Muscle of leg (tissue), 11 donors: ENCODE data around the gene CCDC12. TPM values are rescaled to one million over a fixed set of nuclear protein-coding genes. Genes with fewer than 3 reads are reported as not detected.
A peak's percentile ranks its signal among the peaks of the same experiment; 100 is the strongest.

Experiments used
- DNase-seq: peaks from one replicate; pipeline ENCODE4 v3.0.0; 2013
- H3K27ac ChIP-seq: one replicate; pipeline ENCODE4 v1.5.1; 2013; ENCODE audit warnings: mild to moderate bottlenecking, low read length, control low read depth
- H3K27me3 ChIP-seq: one replicate; pipeline ENCODE4 v1.6.1; 2013; ENCODE audit warnings: low read length; ENCODE audit not compliant: control insufficient read depth, insufficient read depth
- H3K36me3 ChIP-seq: one replicate; pipeline ENCODE4 v1.6.1; 2013; ENCODE audit warnings: low read length; ENCODE audit not compliant: control insufficient read depth, insufficient read depth
- H3K4me1 ChIP-seq: one replicate; pipeline ENCODE4 v1.6.1; 2013; ENCODE audit warnings: low read length; ENCODE audit not compliant: control insufficient read depth, insufficient read depth
- H3K4me3 ChIP-seq: one replicate; pipeline ENCODE4 v1.5.1; 2013; ENCODE audit warnings: low read length, control low read depth
- H3K9me3 ChIP-seq: replicated peaks from 2 replicates; pipeline ENCODE4 v1.6.1; 2013; ENCODE audit warnings: low read depth, low read length; ENCODE audit not compliant: control insufficient read depth
- WGBS: methylation state at CpG from one replicate; pipeline ENCODE4 v1.1.5; 2013; ENCODE audit warnings: missing lambda C conversion rate; ENCODE audit not compliant: insufficient coverage; 5-methylcytosine and 5-hydroxymethylcytosine counted together
- polyA plus RNA-seq, 8 donors: library from polyadenylated mRNA; unstranded; fragments of 120-200 nt; gene quantifications; one replicate each; pipeline versions ENCODE4 v1.2.1 to v1.2.3, GENCODE V29; 2013; ENCODE audit warnings: inconsistent platforms in 1 of 8, low replicate concordance in 1 of 8; ENCODE audit not compliant: insufficient read length in 8 of 8, insufficient read depth in 1 of 8
- total RNA-seq: library from RNA; stranded (reverse); fragments of 120-200 nt; gene quantifications from one replicate; pipeline ENCODE4 v1.2.4, GENCODE V29; 2013

CCDC12 gene
- total and polyA plus RNA-seq, 9 donors = 37.7 to 56.4 (median 46.9) TPM

DNA sequence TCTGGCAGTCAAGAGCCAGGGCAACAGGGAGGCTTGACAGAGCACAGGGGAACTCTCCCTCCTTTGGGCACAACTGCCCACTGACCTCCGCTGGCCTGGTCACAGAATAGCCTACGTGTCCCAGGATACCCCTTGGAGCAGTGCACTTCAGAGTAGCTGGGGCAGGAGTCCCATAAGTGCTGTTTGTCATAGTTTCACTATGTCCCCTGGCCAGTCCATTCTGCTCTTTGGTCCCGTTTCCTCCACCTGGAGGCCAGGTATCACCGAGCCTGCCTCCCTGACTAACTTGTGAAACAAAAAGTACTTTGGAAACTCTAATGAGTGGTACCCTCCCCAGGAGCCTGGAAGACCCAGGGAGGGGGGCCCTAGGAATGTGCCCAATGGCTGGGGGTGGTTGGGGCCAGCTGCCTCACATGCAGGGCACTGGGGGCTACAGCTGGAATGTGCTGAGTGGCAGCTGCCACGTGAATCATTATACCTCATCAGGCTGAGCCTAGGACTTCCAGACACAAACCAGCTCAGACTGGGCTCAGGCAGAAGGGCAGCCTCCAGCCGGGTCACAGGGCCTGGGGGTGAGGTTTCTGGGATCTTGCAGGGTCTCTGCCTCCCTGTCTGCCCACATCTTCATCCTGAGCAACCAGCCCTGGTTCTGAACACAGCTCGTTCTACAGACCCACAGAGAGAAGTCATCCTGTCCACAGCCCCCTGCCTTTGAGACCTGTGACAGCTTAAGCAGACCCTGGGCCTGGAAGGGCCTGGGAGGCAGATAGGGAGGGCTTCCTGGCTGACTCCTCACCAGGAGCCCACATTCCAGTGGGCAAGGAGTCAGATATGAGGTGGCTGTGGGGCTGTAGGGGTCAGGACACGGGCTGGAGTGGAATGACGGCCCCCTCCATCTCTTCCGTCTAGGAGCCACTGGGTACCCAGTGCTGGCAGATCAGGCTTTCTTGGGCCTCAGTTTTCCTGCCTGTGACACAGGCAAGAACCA lies 99.9 kb downstream of the CCDC12 start:
- Histone ChIP-seq H3K36me3 (no peaks in the 10 kb centered on the region), H3K4me1 (peaks cover 53% of the 10 kb centered on the region), H3K4me3 (no peak overlapping the region), H3K27ac (no peak overlapping the region), H3K27me3 (peaks cover 35% of the 10 kb centered on the region), H3K9me3 (no peaks in the 10 kb centered on the region)
- DNase-seq = no peak
- 85% methylated on average over 5 of the region's 10 CpGs for WGBS

DNA sequence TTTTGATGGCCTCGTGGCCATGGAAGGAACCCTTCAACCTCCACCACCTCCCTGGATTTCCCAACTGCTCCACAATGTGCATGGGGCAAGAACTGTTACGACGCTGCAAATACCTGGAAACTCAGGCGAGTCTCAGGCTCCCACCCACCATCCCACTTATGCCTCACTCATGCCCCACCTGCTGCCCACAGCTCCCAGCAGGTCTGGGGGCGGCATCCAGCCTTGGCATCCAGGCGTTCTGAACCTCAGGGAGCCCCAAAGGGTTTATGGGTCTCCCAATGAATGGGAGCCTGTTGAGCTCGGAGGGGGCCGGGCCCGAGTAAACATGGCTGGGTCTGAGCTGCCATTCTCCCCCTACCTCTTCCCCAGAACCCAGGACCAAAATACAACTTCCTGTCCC lies 101.0 kb downstream of the CCDC12 start:
- no peaks in the 10 kb centered on the region for H3K36me3 ChIP-seq
- no peak overlapping the region for H3K4me3 ChIP-seq
- peaks cover 31% of the 10 kb centered on the region for H3K27me3 ChIP-seq
- no peaks in the 10 kb centered on the region for H3K9me3 ChIP-seq
- 95% methylated on average over 6 of the region's 9 CpGs for WGBS
- no peak for DNase-seq
- H3K27ac ChIP-seq = no peak overlapping the region
- peaks cover 54% of the 10 kb centered on the region for H3K4me1 ChIP-seq

DNA sequence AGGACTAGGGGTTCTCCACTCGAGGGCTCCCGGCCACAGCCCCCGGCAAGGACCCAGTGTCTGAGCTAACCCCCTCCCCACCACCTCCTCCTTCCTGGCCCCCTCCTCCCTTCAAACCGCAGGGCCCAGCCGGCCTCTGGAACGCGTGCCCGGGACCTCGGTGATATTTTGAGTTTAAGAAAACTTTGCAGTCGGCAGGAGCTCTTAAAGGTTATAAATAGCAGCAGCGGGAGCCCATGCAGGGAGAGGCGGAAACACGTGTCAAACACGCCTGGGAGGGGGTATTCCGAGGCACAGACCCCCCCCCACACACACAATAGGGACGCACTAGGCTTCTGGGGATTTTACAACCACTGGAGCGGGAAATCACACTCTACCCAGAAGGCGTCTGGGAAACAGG lies 102.1 kb downstream of the CCDC12 start:
- Histone ChIP-seq H3K4me1 (peaks cover 54% of the 10 kb centered on the region), H3K4me3 (no peak overlapping the region), H3K36me3 (no peaks in the 10 kb centered on the region), H3K27me3 (peaks cover 26% of the 10 kb centered on the region), H3K27ac (no peak overlapping the region), H3K9me3 (no peaks in the 10 kb centered on the region)
- no CpG with 5 or more reads among the region's 18 CpGs for WGBS
- peak; percentile 84 for DNase-seq

DNA sequence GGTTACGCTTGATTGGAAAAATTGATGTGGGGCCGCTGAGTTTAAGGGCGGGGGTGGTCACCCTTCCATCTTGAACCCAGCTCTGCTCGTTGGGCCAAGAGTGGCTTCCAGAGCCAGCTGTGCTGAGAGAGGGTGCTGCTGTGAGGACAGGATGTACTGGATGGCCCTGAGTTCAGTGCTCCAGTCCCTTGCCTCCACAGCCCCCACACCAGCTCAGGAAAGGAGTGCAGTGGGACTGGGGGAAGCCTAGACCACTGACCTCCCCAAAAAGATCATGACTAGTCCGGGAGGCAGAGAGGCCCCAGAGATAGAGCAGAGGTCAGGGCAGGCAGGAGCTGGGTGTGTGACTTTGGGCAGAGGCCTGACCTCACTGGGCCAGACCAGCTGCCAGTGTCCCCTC lies 103.0 kb downstream of the CCDC12 start:
- no peaks in the 10 kb centered on the region for H3K36me3 ChIP-seq
- H3K27ac ChIP-seq = no peak overlapping the region
- peaks cover 51% of the 10 kb centered on the region for H3K4me1 ChIP-seq
- DNase-seq = no peak
- H3K9me3 ChIP-seq = no peaks in the 10 kb centered on the region
- no peak overlapping the region for H3K4me3 ChIP-seq
- peaks cover 26% of the 10 kb centered on the region for H3K27me3 ChIP-seq
- no CpG with 5 or more reads among the region's 5 CpGs for WGBS

Other genes with a start within 250 kb of the CCDC12 start
- gene MYL3, start 113.3 kb downstream of the CCDC12 start, total RNA-seq = 107 TPM
- 100 to 1,000 TPM; 201 to 640 (median 278) TPM for gene MYL3, start 113.3 kb downstream of the CCDC12 start, polyA plus RNA-seq
- 20.7 TPM for gene PTH1R, start 99.0 kb downstream of the CCDC12 start, total RNA-seq
- 10 to 100 TPM in 4 of 8 donors, 1 to 10 TPM in 4; 7.1 to 26.8 (median 10.4) TPM for gene PTH1R, start 99.0 kb downstream of the CCDC12 start, polyA plus RNA-seq
- gene NBEAL2, start 2.9 kb upstream of the CCDC12 start, total RNA-seq = 8.4 TPM
- gene NBEAL2, start 2.9 kb upstream of the CCDC12 start, polyA plus RNA-seq = 10 to 100 TPM in 7 of 8 donors, 1 to 10 TPM in 1; 8.1 to 20.0 (median 13.7) TPM
- 35.3 TPM for gene SETD2, start 187.4 kb upstream of the CCDC12 start, total RNA-seq
- gene SETD2, start 187.4 kb upstream of the CCDC12 start, polyA plus RNA-seq = 10 to 100 TPM; 26.1 to 46.1 (median 38.8) TPM